ENCODE results near the gene IRF2. TPM values are rescaled to one million over a fixed set of nuclear protein-coding genes. Genes with fewer than 3 reads are reported as not detected.
"Not testable (repeated sequence)": the region's sequence is repeated elsewhere in the genome, so short reads cannot be mapped to it uniquely, and the experiment has no call there.

The IRF2 gene
- total RNA-seq, 6 experiments from 2014 or later = 13.4 to 24.0 (median 19.7) TPM

DNA sequence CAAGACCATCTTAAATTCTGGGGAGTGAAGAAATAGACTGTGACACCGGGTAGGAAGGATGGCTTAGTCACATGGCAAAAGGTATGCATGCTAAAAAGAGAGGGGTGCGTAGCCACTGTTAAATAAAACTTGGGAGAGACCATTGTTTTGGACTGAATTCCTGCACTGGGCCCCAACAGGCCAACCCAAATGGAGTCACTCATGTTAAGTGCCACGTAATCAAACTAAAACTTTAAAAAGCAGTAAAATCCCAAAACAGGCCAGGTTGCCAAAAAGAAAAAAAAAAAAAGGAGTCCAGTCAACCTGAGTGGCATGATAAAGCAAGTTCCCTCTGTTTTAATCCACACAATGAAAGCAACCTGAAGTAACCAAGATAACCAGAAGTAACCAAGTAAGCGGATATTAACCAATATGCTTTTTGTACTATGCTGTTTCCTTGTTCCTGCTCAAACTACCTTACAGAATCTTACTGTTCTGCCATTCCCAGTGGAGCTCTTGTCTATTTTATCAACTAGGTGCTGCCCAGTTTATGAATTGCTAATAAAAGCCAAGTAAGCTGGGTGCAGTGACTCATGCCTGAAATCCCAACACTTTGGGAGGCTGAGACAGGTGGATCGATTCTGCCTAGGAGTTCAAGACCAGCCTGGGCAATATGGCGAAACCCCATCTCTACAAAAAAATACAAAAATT, 132.0 kb downstream of the IRF2 start:
- peaks cover 35% of the 10 kb centered on the region for H3K4me1 Mint-ChIP-seq (ENCODE audit: low read depth)
- H3K9me3 Mint-ChIP-seq = peaks cover 4% of the 10 kb centered on the region; the same call in 1 of the 2 replicates
- DNase-seq = no peak
- peaks cover 1% of the 10 kb centered on the region for H3K27me3 Mint-ChIP-seq (ENCODE audit: insufficient read depth)
- H3K4me3 Mint-ChIP-seq = no peak overlapping the region
- H3K27ac Mint-ChIP-seq = no peak overlapping the region
- H3K36me3 Mint-ChIP-seq (ENCODE audit: low read depth) = peaks cover 13% of the 10 kb centered on the region; the same call in 1 of the 2 replicates
- TF ChIP-seq CTCF (IDR thresholded peaks at IDR 0.05) = no peak

- not testable (repeated sequence) for H3K27me3 Mint-ChIP-seq (ENCODE audit: insufficient read depth); H3K9me3 Mint-ChIP-seq; H3K4me3 Mint-ChIP-seq
- Mint-ChIP-seq H3K27ac (peak overlapping the region; percentile 75), H3K4me1 (ENCODE audit: low read depth) (peaks cover 44% of the 10 kb centered on the region), H3K36me3 (ENCODE audit: low read depth) (peaks cover 13% of the 10 kb centered on the region; the same call in 1 of the 2 replicates)
- DNase-seq = peak; percentile 72
Observed at GRCh38 chr4:184339398-184340193, 134.8 kb downstream of the IRF2 start.

DNA sequence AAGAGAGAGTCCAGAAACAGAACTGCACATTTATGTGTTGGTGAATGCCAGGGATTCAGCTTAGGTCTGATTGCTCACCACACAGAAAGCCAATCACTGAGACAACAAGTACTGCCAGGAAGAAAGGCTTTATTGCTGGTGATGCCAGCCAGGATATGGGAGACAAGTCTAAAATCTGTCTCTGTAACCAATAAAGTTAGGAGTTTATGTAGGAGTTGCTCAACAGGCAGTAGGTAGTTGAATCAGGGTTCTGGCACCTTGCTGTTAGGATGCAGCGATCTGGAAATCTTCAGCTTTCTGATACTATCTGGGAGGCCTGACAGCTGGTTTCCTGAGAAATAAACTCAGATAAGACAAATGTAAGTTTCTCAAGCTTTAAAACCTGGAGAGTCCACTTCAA, 136.4 kb downstream of the IRF2 start:
- no peak for TF ChIP-seq CTCF (IDR thresholded peaks at IDR 0.05)
- Mint-ChIP-seq H3K4me1 (ENCODE audit: low read depth) (peaks cover 28% of the 10 kb centered on the region), H3K27me3 (ENCODE audit: insufficient read depth) (peaks cover 1% of the 10 kb centered on the region), H3K27ac (no peak overlapping the region), H3K4me3 (no peak overlapping the region), H3K9me3 (peaks cover 4% of the 10 kb centered on the region; the same call in 1 of the 2 replicates), H3K36me3 (ENCODE audit: low read depth) (peaks cover 13% of the 10 kb centered on the region; the same call in 1 of the 2 replicates)
- DNase-seq = no peak

Other genes with a start within 250 kb of the IRF2 start
- 10 to 100 TPM; 25.8 to 31.6 (median 26.5) TPM for gene CASP3, start 174.9 kb upstream of the IRF2 start, total RNA-seq (2021; fragmentation: NEBNext Ultra II Directional; extraction: Animal tissue kit (Norgen Biotek cat#: 25700))
- 10 to 100 TPM in 4 of 6 experiments, 1 to 10 TPM in 2; 9.0 to 11.3 (median 10.8) TPM for gene PRIMPOL, start 175.2 kb upstream of the IRF2 start, total RNA-seq (2021; fragmentation: NEBNext Ultra II Directional; extraction: Animal tissue kit (Norgen Biotek cat#: 25700))

Measured in HFFc6 (cell line).